ENCODE results near the gene DTNBP1.
"Not testable (repeated sequence)": the region's sequence is repeated elsewhere in the genome, so short reads cannot be mapped to it uniquely, and the experiment has no call there.

DTNBP1 gene

DNA sequence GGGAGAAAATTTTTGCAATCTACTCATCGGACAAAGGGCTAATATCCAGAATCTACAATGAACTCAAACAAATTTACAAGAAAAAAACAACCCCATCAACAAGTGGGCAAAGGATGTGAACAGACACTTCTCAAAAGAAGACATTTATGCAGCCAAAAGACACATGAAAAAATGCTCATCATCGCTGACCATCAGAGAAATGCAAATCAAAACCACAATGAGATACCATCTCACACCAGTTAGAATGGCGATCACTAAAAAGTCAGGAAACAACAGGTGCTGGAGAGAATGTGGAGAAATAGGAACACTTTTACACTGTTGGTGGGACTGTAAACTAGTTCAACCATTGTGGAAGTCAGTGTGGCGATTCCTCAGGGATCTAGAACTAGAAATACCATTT, 4.1 kb upstream of the DTNBP1 start:
- not testable (repeated sequence) for DNase-seq

DNA sequence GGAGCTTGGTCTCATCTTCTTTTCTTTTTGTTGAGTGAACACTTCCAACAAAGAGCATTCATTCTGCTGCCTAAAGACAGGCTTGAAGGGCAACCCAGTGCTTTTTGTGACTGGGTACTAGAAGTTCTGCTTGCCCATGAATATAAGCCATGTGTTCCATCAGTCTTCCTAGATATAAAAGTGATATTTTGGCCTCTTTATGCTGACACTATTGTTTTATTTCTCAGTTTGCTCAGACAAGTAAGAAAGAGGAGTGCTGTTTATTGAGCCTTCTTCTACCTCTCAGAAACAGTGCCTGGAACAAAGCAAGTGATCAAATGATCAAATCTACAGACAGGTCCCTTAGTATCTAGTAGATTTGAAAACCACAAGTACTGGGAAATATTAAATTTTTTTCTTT, 2.4 kb upstream of the DTNBP1 start:
- no peak for DNase-seq

DNA sequence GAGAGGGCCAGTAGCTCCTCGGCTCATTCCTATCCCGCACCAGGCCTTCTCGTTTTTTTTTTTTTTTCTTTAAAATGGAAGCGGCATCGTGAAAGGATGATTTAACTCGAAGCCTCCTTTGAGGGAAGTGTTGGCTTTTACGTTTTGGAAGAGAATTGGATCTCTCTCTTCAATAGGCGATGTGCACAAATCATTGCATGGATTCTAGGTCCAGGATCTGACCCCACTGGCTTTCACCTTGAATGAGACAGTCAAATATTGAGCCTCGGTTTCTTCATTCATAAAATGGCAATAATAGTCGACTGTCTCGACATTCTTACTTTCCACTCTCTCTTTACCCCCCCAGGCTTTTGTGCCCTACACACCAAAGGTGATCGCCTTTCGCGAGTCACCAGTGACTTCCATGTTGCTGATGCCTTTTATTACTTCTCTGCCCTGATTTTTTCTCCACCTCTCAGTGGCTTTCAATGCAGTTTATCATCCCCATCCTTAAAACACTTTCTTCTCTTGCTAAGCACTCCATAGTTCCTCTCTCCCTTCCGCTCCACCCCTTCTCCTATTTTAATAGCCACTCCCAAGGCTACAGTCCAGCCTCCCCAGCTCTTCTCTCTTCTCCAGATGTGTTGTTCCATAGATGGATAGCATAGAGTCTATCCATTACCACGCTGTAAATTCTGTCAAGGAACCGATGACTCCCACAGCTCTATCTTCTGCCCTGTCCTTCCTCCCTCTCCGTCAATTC, 473 bp upstream of the DTNBP1 start:
- no peak for DNase-seq

DNA sequence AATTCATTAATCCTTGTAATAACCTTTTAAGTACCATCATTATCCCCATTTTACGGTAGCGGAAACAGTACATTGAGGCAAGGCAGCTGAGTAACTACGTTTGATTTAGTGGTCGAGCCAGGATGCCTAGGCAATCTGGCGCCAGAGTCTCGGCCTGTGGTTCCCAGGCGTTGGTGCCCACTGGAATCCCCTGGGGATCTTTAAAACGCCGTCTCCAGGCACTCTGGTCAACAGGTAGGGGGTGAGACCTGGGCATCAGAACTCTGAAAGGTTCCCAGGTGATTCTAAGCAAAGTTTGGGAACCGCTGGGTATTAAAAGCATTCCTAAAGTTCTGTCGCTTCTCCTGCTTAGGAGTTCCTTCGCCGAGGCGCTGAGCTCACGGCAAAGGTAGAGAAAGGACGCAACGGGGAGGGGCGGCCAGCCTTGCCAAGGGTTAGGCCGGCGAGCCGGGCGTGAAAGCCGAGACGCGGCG, 939 bp downstream of the DTNBP1 start:
- no peak for DNase-seq

DNA sequence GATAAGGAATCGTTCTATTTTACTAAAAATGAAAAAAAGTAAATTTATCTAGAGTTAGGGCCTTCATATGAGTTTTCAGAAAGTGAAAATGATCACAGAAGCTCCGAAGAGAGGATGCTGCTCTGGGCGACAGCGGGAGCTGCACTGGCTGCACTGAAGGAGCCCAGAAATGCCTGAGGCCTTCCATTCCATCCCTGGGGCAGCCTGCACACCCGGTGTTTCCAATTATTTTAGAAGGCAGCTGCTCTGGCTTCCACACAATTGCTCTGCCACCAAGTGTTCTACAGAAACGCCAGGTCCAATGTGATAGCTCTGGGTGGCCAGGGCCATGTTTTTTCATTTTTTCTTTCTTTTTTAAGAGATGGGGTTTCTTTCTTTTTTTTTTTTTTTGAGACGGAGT, 3.6 kb downstream of the DTNBP1 start:
- no peak for DNase-seq

DNA sequence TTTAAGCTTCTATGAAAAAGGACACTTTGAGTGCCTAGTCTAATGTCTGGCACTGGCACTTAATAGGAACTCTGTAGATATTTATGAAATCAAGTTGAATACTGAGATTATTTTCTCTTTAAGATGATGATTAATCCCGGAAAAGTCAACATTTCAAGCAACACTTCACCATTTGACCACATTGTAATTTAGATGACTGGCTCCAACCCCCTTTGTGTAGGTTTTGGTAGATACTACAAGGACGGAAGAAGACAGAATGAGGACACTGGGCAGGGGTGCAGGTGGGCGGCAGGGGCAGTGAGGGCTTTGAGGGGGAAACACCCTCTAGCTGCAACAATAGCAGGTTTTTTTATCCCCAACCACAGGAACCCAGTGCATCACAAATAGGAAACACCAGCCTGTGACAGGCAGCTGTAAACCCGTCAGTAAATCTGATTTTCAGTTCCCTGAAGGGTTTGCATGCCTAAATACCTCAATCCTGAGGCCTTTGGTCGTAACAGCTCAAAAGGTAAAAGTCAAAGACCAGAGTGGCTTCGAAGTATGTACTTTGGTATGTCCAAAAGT, 4.6 kb downstream of the DTNBP1 start:
- DNase-seq: no peak

DNA sequence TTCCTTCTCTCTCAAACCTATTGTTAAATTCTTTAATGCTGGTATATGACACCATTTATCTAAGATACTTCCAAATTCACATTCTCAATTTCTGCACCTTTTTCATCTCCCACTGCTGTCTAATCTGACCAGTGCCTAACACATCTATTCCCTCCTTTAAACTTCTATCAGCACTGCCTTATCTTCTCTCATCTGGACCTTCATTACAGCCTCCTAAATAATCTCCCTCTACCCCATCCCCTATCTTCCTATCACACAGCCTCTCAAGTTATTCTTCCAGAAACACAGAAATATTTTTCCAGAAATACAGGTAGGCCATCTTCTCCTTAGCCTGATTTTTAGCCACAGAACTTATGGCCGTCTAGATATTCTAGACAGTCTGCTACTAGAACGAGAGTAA, 5.5 kb downstream of the DTNBP1 start:
- DNase-seq: no peak

DNA sequence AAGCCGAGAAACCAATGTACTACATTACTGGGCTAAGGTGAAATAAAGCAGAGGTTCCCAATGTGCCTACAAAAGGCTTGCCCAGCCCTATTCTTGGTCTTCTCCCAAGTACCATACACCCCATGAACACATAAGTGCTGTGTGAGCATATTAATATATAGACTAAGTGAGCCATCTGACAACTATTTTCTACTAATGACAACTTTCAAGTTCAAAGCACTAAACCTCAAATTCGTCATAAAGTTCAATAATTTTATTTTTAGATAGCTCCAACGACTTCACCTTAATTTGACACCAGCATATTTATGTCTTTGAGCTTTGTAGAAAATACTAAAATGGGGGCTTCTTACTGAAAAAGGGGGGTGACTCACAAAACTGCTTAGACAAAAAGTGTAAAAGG, 6.7 kb downstream of the DTNBP1 start:
- no peak for DNase-seq

DNA sequence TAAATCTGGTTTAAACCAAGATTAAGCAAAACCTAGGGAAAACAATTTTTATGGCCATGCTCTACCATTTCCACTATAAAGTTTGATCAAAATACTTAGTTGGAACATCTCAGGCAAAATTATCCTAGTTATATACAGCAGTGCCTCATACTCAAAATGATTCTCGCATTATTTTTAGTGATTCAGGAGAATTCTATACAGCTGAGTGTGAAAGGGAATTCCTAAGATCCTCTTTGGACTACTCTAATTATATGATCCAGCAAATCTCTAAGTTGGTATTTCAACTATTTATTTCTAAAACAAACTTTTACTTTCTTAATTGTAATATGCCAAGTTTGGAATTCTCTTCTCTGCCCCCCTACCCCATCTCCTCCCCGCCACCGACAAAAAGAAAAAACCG, 8.6 kb downstream of the DTNBP1 start:
- no peak for DNase-seq

DNA sequence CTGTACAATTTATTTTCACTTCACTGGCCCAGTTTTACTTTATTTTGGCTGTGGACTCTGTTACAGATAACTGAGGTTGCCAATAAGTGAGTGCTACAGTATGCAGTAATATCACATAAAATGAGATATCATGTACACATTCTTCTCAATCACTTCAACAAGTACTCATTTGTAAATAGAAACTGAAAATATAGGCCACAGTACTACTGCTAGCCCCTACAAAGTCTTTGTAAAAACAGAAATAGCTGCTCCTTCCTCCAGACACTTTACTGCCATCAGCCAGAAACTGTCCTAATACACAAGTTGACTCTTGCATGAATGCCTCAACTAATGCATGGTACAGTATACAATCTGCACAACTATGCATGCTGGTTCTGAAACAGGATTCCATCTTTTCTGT, 9.2 kb downstream of the DTNBP1 start:
- DNase-seq: no peak

DNA sequence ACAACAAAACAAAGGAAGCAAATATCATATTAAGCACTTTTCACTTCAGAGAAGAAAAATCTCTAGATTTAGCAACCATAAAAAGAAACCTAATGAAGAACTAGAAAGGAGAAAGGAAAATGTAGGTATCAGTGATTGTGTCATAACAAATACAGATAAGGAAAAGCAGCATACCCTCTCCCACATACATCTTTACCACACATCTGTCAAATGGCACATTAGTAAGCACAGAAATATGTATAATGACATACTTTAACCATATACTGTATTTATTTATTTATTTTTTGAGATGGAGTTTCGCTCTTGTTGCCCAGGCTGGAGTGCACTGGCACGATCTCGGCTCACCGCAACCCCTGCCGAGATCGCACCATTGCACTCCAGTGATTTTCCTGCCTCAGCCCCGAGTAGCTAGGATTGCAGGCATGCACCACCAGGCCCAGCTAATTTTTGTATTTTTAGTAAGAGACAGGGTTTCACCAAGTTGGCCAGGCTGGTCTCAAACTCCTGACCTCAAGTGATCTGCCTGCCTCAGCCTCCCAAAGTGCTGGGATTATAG, 12.7 kb downstream of the DTNBP1 start:
- not testable (repeated sequence) for DNase-seq

DNA sequence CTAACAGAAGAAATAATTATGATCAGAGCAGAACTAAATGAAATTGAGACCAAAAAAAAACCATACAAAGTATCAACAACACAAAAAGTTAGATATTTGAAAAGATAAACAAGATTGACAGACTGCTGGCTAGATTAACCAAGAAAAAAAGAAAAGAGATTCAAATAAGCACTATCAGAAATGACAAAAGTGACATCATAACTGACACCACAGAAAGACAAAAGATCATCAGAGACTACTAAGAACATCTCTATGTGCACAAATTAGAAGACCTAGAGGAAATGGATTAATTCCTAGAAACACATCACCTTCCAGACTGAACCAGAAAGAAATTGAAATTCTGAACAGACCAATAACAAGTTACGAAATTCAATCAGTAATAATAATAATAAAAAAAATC, 17.9 kb downstream of the DTNBP1 start:
- no peak for DNase-seq

DNA sequence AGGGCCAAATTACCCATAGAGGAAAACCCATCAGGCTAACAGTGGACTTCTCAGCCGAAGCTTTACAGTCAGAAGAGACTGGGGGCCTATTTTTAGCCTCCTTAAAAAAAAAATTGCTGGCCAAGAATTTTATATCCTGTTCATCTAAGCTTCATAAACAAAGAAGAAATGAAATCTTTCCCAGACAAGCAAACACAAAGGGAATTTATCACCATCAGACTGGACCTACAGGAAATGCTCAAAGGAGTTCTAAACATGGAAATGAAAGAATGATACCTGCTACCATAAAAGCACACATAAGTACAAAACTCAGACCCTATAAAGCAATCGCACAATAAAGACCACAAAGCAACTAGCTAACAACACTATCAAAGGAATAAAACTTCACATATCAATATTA, 19.3 kb downstream of the DTNBP1 start:
- DNase-seq: no peak

DNA sequence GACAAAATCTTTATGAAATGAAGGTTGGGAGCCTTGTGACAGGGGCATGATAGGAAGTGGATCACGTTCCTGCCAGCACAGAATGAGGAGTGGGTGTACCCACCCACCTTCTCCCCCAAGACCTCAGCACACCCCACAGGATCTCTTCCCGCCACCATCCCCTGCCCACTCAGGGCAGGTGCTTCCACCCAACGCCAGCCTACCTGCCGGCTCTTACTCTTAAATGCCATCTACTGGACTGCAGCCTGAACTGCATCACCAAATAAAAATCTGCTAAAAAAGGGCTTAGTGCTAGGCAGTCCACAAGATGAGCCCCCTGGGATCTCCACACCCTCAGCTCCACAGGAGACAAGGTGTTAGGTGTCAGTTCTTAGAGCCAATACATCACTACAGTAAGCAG, 20.6 kb downstream of the DTNBP1 start:
- DNase-seq: no peak

DNA sequence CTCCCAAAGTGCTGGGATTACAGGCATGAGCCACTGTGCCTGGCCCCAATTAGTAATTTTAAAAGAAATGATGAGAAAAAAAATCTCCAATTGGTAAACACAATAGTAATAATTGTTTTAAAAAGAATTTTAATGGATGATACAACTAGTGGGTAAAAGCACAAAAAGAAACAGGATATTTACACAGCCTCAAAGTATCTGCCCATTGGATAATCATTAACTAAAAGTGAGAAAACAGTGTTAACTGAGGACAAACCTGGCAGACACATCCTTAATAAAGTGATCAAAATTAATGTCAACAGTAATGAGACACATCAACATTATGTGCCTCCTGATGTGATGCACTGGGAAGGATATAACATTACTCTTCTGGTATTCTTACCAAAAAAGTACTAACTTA, 24.5 kb downstream of the DTNBP1 start:
- DNase-seq: no peak

DNA sequence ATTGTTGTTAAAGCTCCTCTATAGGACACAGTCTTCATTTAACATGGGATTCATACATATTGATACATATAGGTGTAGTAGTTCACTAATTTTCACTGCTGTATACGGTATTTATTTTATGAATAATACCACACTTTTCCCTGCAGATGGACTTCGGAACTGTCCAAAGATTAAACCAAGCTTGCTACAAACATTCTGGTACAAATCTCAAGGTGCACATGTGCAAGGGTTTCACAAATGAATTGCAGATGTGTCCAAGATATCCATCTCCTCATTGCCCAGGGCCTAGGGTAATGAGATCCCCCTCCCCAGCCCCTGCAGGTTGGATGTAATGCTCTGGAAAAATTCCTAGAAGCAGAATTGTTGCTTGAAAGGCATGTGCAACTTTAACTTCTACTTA, 31.4 kb downstream of the DTNBP1 start:
- no peak for DNase-seq

DNA sequence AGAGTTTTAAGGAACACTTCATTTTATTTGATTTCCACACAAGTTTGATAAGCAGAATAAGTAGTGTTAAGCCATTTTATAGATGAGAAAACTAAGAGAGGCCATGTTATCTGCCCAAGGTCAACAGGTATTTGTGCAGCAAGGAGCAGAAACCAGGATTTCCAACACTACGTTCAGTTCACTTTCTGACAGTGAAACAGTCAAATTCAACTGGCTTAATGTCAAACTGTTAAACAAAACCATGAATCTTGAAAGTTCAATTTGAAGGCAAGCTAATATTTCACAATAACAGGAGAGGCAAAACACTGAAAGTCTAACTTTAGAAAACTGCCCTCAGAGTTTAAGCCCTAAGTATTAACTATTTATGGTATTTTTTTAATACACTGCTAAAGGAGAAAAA, 32.6 kb downstream of the DTNBP1 start:
- no peak for DNase-seq

DNA sequence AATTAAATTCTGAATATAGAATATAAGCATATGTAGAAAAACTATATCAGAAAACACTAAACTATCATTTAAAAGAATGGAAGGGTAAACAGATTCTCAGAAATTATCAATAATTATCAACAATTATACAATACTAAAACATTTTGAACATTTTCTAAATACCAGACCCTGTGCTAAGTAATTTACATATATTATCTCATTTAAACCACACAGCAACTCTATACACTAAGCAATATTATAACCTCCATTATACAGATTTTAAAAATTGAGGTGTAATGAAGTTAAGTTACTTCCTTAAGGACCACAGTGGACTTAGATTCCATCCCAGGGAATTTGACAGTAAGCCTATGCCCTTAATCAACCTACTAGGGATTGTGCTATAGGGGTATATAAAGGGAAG, 33.3 kb downstream of the DTNBP1 start:
- DNase-seq: no peak

DNA sequence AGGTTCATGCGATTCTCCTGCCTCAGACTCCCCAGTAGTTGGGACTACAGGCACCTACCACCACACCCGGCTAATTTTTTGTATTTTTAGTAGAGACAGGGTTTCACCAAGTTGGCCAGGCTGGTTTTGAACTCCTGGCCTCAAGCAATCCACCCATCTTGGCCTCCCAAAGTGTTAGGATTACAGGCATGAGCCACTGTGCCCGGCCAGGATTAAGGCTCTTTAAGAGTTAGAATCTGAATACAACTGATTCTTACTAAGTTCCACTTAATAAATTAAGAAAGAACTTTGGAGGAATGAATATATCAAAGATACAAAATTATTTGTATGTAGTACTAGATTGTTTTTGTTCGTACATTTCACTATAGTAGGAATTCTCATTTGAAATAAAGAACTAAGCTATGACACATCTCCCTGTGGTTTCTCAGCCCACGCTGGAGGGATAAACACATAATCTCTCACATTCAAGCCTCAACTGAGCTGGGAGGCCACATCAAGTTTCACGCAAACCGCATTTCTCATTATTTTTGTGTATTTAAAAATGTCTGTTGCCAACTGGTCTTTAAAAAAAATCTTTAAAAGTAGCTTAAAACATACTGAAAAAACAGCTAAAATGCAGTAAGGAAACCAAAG, 34.2 kb downstream of the DTNBP1 start:
- no peak for DNase-seq

DNA sequence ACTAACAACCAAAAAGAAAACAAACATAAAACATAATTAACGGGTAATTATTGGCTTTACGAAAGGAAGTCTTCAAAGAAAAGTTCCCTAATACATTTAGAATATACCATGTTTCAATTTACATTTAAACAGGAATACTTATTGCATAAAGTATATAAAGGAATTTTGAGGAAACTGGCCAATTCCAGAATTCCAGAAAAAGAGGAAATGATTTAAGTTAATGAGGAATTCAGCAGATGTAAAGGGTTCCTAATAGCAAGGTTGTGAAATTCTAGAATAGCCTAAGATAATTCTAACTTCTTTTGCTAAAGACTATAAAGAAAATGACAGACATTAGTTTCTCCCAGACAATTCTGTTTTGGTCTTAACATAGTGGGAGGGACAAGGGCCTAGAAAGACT, 35.0 kb downstream of the DTNBP1 start:
- no peak for DNase-seq

DNA sequence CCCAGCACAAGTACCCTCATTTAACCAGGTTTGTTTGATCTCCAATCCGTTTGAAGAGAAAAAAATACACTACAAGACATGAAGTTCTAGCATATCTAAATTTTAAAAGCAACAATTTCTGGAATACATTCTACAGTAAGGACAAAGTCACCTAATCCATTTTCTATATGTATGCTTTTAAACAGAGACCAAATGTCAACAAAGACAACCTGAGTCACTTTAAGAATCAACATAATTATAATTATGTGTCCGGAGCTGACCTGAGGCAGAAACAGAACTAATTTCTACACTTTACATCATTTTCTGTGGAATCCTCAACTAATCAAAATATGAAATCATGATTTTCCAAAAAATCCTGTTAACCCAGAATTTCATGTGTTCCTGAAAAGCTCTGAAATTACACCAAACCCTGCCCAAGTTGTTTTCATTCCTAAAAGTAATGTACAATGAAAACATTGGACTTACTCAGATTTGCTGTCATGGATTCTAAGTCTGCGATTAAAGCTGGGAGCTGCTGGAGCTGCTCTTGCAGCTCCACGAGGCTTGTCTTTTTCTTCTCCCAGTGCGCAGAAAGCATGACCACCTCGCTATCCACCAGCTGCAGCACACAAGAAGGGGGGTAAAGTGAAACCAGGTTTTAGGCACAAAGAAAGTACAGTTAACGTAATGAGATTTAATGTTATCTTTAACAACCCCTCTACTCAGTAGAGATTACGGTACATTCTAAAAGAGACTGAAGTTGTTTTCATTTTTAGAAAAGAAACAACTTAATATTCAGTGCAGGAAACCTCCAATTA, 35.8 kb downstream of the DTNBP1 start:
- no peak for DNase-seq

DNA sequence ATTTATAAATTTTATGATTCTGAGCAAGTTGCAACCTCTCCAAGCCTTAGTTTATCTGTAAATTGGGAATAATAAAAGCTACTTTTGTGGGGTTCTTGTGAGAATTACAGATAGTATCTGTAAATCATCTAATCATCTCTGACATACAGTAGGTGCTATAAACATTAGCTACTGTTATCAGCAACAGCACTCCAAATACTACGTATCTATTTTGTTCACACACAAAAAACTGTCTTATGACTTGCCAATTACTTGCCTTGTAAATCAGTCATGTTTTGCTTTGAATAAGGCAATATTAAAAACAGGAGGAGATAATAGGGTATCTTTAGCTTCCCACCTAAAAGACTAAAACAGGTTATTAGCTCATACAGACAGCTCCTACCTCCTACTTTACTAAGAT, 36.7 kb downstream of the DTNBP1 start:
- DNase-seq: no peak
